GM19035 (cell line): ENCODE data around the gene BDH2.

Experiments
- ATAC-seq: cut with Tn5 transposase; IDR thresholded peaks from one replicate; pipeline ENCODE4 v1.9.1; 2021; ENCODE audit not compliant: unreplicated experiment

The BDH2 gene

GRCh38 chr4:103099691-103100392 is at the start of gene BDH2:
TSS of gene BDH2 (minus strand) at chr4:103099834. CDS start at chr4:103096254, 3,580 bp downstream.
- ATAC-seq, result peak; percentile 96

GRCh38 chr4:103144926-103145325 is 45.3 kb upstream of the BDH2 start:
- ATAC-seq, result no peak

DNA sequence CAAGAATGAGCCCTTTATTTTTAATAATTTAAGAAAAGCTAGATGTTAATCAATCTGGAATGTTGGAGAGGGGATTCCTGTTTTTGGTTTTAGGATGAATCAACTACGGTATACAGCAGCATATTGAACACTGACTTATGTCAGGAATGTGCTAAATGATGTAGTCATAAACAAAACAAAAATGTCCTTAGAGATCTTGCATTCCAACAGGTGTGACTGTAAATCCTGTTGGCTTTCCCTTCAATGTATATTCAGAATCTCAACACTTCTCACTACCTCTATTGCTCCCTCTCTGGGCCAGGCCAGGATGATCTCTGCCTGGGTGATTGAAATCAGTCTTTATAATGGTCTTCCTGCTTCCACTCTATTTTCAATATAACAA is 37.8 kb upstream of the BDH2 start:
- no peak for ATAC-seq

DNA sequence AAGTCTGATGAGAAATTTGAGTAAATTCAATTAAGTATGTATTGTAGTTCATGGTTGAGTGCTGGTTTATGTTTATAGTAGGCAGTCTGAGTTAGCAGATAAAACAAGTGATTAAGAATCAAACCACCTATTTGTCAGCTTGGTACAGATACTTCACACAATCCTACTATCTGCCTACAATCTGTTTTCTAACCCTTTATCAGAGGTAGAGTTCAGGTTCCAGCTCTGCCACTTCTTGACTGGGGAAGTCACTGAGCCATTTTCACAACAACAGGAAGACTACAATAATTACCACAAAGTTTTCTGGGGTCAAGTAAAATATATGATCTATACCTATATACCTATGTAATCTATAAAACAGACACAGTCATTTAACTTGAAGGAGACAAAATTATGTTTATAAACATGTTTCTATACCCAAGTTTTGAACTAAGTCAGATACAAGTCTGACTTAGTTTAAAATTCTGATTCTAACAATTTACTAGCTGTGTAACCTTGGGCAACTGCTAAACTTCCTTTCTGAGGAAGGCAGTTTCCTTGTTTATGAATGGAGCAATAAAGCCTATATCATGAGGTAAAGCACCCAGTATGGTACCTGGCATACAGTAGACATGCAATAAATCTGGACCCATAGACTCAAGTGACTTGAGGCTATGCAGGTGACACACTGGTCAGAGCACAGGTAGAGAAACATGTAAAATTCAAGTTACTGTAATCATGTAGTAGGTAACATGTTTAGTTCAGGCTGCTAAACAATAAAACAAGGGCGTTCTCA is 37.2 kb upstream of the BDH2 start:
- no peak for ATAC-seq

GRCh38 chr4:103129174-103129573 is 29.5 kb upstream of the BDH2 start:
- no peak for ATAC-seq

DNA sequence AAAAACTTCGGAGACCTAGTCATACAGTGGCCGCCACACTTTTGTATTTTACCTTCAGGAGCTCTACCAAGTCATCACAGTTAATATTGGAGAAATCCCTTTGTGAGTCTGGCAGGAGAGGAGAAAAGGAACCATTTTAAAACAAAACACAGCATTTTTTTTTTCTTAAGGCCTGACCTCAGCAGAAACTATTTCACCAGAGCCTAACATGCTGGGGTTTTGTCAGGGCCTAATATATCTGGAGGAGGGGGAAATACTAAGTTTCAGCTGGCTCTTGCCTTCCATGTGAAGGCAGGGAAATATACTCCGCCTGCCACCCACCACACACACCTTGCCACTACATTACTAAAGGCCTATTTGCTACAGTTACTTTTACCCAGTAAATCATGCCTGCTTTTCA is 26.5 kb upstream of the BDH2 start:
- ATAC-seq, result no peak

GRCh38 chr4:103123114-103123513 is 23.5 kb upstream of the BDH2 start:
- ATAC-seq, result no peak

DNA sequence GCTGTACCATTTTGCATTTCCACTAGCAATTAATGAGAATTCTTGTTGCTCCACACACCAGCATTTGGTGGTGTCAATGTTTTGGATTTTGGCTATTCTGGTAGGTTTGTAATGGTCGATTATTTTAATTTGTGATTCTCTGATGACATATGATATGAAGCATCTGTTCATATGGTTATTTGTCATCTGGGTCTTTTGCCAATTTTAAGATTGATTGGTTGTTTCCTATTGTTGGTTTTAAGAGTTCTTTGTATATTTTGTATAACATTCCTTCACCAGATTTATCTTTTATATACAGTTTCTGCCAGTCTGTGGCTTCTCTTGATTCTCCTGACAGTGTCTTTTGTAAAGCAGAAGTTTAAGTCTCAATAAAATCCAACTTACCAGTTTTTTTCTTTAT is 18.5 kb upstream of the BDH2 start:
- no peak for ATAC-seq

- ATAC-seq, result no peak
Observed at GRCh38 chr4:103111598-103111997, 12.0 kb upstream of the BDH2 start.

GRCh38 chr4:103108542-103108941 is 8.9 kb upstream of the BDH2 start:
- no peak for ATAC-seq

DNA sequence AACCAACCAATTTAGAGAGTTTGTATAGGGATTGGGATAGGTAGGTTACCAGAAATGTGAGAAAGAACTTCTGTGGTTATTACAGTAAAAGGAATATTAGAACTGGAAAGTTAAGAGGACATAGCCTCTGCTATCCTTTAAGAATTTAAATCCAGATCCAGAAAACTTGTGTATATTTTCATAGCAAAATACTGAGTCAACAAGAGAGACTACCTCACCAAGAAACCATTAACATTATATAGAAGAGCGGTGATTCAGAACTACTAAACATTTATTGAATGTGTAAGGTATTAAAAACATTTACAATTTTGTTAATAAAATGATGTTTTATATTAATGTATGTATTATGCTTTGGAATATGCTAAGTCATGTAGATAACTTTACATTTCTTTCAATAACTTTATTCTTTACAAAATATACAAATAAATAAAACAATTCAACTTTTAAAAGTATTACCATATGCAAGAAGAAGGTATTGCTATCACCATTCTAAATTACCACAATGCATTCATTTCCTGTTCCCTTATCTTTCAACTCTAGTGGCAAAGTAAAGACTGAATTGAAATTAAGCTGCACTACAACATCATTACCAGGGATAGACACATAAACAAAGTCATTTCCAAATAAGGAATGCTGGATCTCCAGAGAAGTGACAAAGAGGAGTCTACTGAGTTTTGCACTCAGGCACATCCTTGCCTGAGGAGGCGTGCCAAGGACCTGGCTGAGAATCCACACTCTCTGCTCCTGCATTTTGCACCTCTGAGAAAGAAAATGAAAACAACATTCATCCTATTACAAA is 6.1 kb upstream of the BDH2 start:
- no peak for ATAC-seq

GRCh38 chr4:103104886-103105285 is 5.3 kb upstream of the BDH2 start:
- ATAC-seq, result no peak

GRCh38 chr4:103100691-103101090 is 1.1 kb upstream of the BDH2 start:
- no peak for ATAC-seq

DNA sequence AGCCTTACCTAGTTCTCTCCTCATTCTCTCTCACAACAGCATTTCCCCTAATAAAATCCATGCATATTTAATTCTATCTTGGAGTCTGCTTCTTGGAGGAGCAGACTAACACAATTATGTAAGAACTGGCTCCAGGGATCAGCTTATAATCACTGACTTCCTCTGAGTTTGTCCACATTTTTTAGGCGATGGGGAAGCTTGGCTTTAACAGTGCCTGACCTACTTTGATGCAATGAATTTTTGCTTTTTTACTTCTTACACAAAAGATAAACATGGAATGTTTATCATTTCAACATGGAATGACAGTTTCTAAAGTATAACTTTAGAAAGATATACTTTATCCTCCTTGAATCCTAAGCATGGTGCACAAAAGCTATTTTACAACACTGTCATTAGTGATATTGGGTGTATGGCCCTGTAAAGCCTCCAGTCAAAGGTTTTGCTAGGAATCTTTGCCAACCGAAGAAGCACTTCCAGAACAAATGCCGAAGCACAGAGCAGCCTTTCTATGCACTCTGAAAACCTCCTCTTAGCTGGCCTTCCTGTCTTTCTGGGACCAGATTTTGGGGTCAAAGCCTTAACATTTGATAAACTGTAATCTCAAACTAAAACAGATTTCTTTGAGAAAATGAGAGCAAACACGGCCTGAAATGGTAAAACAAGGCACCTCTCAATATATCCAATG is 736 bp downstream of the BDH2 start:
- no peak for ATAC-seq

DNA sequence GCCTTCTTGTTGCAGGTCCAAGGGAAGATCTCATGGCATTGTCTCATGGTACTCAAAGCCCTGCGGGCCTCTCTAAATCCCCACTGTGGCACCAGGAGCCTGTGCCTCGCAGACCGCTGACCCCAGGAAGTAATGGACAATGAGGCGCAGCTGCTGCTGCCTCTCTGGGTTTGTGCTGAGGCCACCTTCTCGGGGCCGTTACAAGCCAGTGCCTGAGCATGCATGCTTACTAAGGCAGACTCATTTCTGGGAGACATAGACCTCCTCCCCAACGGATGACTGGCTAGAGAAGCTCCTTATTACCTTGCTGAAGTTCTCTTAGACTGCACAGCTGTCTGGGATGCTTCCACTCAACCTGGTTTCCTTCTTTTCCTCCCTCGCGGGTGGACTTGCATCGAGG is 1.3 kb downstream of the BDH2 start:
- no peak for ATAC-seq

GRCh38 chr4:103097112-103097511 is 2.5 kb downstream of the BDH2 start:
- ATAC-seq, result no peak

DNA sequence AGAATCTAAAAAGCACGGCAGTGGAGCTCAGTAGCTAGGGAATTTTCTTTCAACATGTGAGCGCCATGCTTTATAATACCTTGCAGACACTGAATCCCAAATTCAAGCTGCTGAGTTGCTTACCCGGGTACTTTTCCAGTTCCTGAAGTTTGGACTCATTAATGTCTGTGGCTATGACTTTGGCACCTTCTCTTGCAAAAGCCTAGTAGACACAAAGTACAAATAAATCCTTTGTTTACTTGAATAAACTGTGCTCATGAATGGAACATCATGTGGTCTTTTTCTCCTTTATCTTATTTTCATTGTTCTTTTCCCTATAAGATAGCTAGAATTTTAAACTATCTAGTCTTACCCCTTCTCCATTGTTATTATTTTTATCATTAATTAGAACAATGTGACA is 4.6 kb downstream of the BDH2 start:
- ATAC-seq, result no peak

GRCh38 chr4:103092245-103092644 is 7.4 kb downstream of the BDH2 start:
- ATAC-seq, result no peak

DNA sequence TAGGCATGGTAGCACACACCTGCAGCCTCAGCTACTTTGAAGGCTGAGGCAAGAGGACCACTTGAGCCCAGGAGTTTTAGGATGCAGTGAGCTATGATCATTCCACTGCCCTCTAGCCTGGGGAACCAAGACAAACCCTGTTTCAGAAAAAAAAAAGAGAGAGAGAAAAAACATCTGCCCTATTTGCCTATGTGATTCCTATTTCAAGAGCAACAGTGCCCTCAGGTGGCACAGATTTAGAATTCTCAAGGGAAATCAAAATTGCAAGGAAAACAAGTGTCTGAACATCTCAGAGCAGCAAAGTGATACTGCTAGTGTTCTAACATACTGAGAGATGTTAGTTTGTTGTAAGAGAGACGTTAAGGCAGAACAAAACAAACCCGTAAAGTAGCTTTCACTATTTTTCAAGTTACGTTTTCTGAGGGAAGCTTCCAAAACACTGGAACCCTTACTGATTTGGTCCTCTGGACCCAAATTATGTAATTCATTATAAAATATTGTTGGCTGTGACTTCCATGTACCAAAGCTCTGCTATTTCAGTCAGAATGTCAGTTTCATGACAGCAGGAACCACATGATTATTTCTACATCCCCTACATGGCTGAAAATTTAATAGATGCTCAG is 7.9 kb downstream of the BDH2 start:
- peak; percentile 82 for ATAC-seq

DNA sequence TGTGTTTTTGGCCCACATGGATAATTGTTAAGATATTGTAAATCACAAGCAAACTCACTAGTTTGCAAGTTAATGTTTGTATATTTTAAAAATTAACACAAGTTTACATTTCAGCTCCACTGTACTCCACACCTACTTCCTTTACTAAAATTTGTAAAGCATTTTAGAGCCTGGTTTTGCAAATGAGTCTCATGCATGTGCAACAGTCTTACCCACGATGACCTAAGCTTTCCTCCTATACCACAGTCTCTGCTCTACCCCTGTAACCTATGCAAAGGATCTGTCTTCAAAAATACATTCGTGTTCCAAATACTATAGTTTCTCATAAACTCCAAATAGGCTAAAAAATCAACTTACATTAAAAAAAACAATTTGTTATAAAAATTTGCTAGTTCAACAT is 10.2 kb downstream of the BDH2 start:
- no peak for ATAC-seq

DNA sequence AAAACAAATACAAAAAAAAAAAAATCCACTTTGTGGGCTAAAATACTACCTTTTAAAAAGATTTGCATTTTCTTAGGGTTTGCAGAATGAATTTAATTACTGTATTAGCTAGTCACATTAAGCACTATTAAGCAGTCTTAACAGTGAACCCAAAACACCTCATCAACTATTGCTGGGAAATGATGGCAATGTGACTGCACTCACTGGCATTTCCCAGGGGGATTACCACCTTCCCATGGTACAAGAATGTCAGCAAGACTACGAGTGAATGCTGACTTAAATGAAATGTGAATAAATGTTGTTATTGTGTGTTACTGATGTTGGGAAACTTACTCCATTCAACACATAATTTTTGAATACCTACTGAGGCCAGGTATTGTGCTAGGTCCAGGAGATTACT is 13.1 kb downstream of the BDH2 start:
- ATAC-seq, result no peak
